IMR-90 (cell line): ENCODE data around the gene SLC29A2. TPM values are rescaled to one million over a fixed set of nuclear protein-coding genes. Genes with fewer than 3 reads are reported as not detected.

Experiments used
- ATAC-seq: fragments of 200-7000 bp; cut with Tn5 transposase; 2 replicates; pipeline ENCODE4 v1.9.1; 2020; ENCODE audit warnings: low read depth, mild to moderate bottlenecking, moderate library complexity
- BruUV-seq: library from RNA; stranded (reverse); fragments of 400-500 nt; replicated peaks from 2 replicates; lab custom pipeline; 2021; lab: Mats Ljungman, UMichigan
- CTCF ChIA-PET: fragments of 300-600 bp; formaldehyde crosslinking; extraction: SDS; loops from one replicate; lab custom pipeline; 2021; ENCODE audit warnings: antibody characterized with exemption; lab: Yijun Ruan, JAX
- POLR2A ChIA-PET: fragments of 300-600 bp; sonication (Branson Sonifier 250); formaldehyde crosslinking; loops from one replicate; lab custom pipeline; 2022; ENCODE audit warnings: antibody characterized with exemption; ENCODE audit not compliant: unreplicated experiment; lab: Charles Lee
- DNase-seq: peaks from one replicate; pipeline ENCODE4 v3.0.0; 2013
- H2AFZ ChIP-seq: replicated peaks from 2 replicates; pipeline ENCODE3; 2013; ENCODE audit warnings: low read length, mild to moderate bottlenecking; ENCODE audit not compliant: poor library complexity
- H2AK5ac ChIP-seq: 2 replicates; pipeline ENCODE4 v1.6.1; 2013; ENCODE audit warnings: low read depth, low read length, inconsistent platforms
- H2AK9ac ChIP-seq: replicated peaks from 2 replicates; pipeline ENCODE3; 2013; ENCODE audit warnings: mild to moderate bottlenecking, low read depth, low read length, moderate library complexity; ENCODE audit not compliant: poor library complexity
- H2BK120ac ChIP-seq: 2 replicates; pipeline ENCODE4 v1.6.1; 2013; ENCODE audit warnings: low read depth, low read length, inconsistent platforms
- H2BK15ac ChIP-seq: 3 replicates; pipeline ENCODE4 v1.6.1; 2013; ENCODE audit warnings: low read depth, low read length, inconsistent platforms
- H2BK20ac ChIP-seq: 2 replicates; pipeline ENCODE4 v1.6.1; 2013; ENCODE audit warnings: low read depth, mild to moderate bottlenecking, inconsistent platforms, low read length, moderate library complexity
- H2BK5ac ChIP-seq: 2 replicates; pipeline ENCODE4 v1.6.1; 2013; ENCODE audit warnings: mild to moderate bottlenecking, low read depth, low read length, inconsistent platforms; ENCODE audit not compliant: poor library complexity, severe bottlenecking
- H3K14ac ChIP-seq: replicated peaks from 2 replicates; pipeline ENCODE4 v1.6.1; 2013; ENCODE audit warnings: low read depth, low read length, inconsistent platforms
- H3K18ac ChIP-seq: 2 replicates; pipeline ENCODE4 v1.6.1; 2013; ENCODE audit warnings: low read depth, low read length, control low read depth
- H3K23ac ChIP-seq: 2 replicates; pipeline ENCODE4 v1.6.1; 2013; ENCODE audit warnings: low read depth, low read length, inconsistent platforms
- H3K27ac ChIP-seq: 2 replicates; pipeline ENCODE4 v1.5.1; 2013; ENCODE audit warnings: mild to moderate bottlenecking, control low read depth, low read length; ENCODE audit not compliant: insufficient read depth
- H3K27me3 ChIP-seq: 2 replicates; pipeline ENCODE4 v1.6.1; 2013; ENCODE audit warnings: low read length; ENCODE audit not compliant: control insufficient read depth, insufficient read depth
- H3K36me3 ChIP-seq: 2 replicates; pipeline ENCODE4 v1.6.1; 2013; ENCODE audit warnings: low read length, mixed read lengths; ENCODE audit not compliant: control insufficient read depth, insufficient read depth
- H3K4ac ChIP-seq: 2 replicates; pipeline ENCODE4 v1.6.1; 2013; ENCODE audit warnings: low read depth, low read length, inconsistent platforms
- H3K4me1 ChIP-seq: 2 replicates; pipeline ENCODE4 v1.6.1; 2013; ENCODE audit warnings: low read length, mixed read lengths; ENCODE audit not compliant: control insufficient read depth, insufficient read depth
- H3K4me2 ChIP-seq: 2 replicates; pipeline ENCODE4 v1.6.1; 2013; ENCODE audit warnings: low read depth, mild to moderate bottlenecking, control low read depth, low read length, moderate library complexity
- H3K4me3 ChIP-seq: 2 replicates; pipeline ENCODE4 v1.5.1; 2013; ENCODE audit warnings: low read depth, mild to moderate bottlenecking, control low read depth, low read length, moderate library complexity; ENCODE audit not compliant: insufficient read depth
- H3K56ac ChIP-seq: 2 replicates; pipeline ENCODE4 v1.6.1; 2013; ENCODE audit warnings: low read length, inconsistent platforms; ENCODE audit not compliant: insufficient read depth; ENCODE audit errors: extremely low read depth
- H3K79me1 ChIP-seq, 2 experiments: 2 replicates each; pipeline ENCODE4 v1.6.1; 2013; ENCODE audit warnings: low read length in 2 of 2, inconsistent platforms in 1 of 2, low read depth in 1 of 2
- H3K9ac ChIP-seq: 2 replicates; pipeline ENCODE4 v1.6.1; 2013; ENCODE audit warnings: low read depth, low read length, control low read depth
- H3K9me1 ChIP-seq: 2 replicates; pipeline ENCODE4 v1.6.1; 2013; ENCODE audit warnings: low read length, inconsistent platforms; ENCODE audit not compliant: insufficient read depth
- H3K9me3 ChIP-seq: 2 replicates; pipeline ENCODE4 v1.6.1; 2013; ENCODE audit warnings: low read length; ENCODE audit not compliant: control insufficient read depth, insufficient read depth
- H4K20me1 ChIP-seq: 2 replicates; pipeline ENCODE4 v1.6.1; 2013; ENCODE audit warnings: low read length, inconsistent platforms; ENCODE audit not compliant: insufficient read depth
- H4K5ac ChIP-seq: 2 replicates; pipeline ENCODE4 v1.6.1; 2013; ENCODE audit warnings: mild to moderate bottlenecking, low read depth, low read length, control low read depth
- H4K8ac ChIP-seq, 2 experiments: 2 replicates each; pipeline ENCODE4 v1.6.1; 2013; ENCODE audit warnings: low read depth in 2 of 2, low read length in 2 of 2, control low read depth in 1 of 2, inconsistent platforms in 1 of 2
- H4K91ac ChIP-seq: 2 replicates; pipeline ENCODE4 v1.6.1; 2013; ENCODE audit warnings: low read depth, low read length, inconsistent platforms; ENCODE audit not compliant: insufficient read depth
- CHD1 ChIP-seq: IDR thresholded peaks from 2 replicates; pipeline ENCODE4 v1.6.1; 2012; ENCODE audit warnings: low read depth, low read length, improper control_type of control experiment
- POLR2A ChIP-seq: IDR thresholded peaks from 2 replicates; pipeline ENCODE4 v1.6.1; 2012; ENCODE audit warnings: mild to moderate bottlenecking, low read depth, low read length
- WGBS, 2 experiments: methylation state at CpG; one replicate each; pipeline versions ENCODE4 v1.1.5 to v1.1.7; 2013; ENCODE audit warnings: missing lambda C conversion rate in 2 of 2; ENCODE audit not compliant: insufficient read length in 1 of 2; ENCODE audit errors: extremely low coverage in 2 of 2; 5-methylcytosine and 5-hydroxymethylcytosine counted together
- dilution Hi-C: fragments of 300-500 bp; cut with HindIII; formaldehyde crosslinking; loops from one replicate; pipeline ENCODE4 v1.14.3; 2018; ENCODE audit warnings: low sequenced_read_pairs; ENCODE audit not compliant: unreplicated experiment
- in situ Hi-C: fragments of 300-500 bp; cut with MboI; formaldehyde crosslinking; loops from 3 replicates; pipeline ENCODE4 v1.14.3; 2019; ENCODE audit warnings: low sequenced_read_pairs, inconsistent platforms, mixed read lengths
- intact Hi-C: fragments of 100-400 bp; cut with micrococcal nuclease; formaldehyde crosslinking; loops from 2 replicates; pipeline ENCODE4 v1.10.0; 2022
- polyA plus RNA-seq, 3 experiments: library from polyadenylated mRNA; depleted of rRNA; stranded (reverse); fragments of >200 nt; gene quantifications; 2 replicates each; pipeline ENCODE4 v1.2.3, GENCODE V29; 2012; ENCODE audit warnings: low replicate concordance in 1 of 3
- total RNA-seq: library from RNA; depleted of rRNA; stranded (reverse); fragments of >200 nt; gene quantifications from 2 replicates; pipeline ENCODE4 v1.2.3, GENCODE V29; 2012

SLC29A2 gene
- total and polyA plus RNA-seq, 2 of the 4 experiments (the other 2 are of a cell fraction): under 0.01 to 1.2 TPM

DNA sequence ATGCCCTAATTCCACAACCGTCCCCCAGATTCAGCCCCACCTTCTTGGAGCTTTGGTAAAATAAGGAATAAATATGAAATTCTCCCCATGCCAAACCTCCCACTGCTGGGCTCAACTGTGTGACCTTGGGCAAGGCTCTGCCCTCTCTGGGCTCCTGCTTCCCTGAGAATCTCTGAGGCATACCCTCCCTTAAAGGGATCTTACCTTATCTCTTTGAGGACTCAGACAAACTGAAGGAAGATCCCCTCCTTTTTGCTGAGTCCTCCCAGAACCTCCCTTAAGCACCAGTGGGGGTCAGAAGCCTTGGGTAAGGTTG lies 57.4 kb downstream of the SLC29A2 start:
- ChIA-PET CTCF (no interaction called here), POLR2A (interaction anchor here (1.7 to 2.9 kb wide), 2 partner anchors 13 to 15 kb away, joined by 7 to 18 read pairs; no protein-coding TSS in a partner anchor)
- H2AK9ac ChIP-seq: peak overlapping the region; percentile 93
- no peaks in the 10 kb centered on the region for H3K36me3 ChIP-seq
- peak overlapping the region; percentile 77 for H4K91ac ChIP-seq
- peak overlapping the region; percentile 72 for H3K4me3 ChIP-seq
- intact Hi-C loops (no loop called here), in situ Hi-C loops (no loop called here), dilution Hi-C loops (no loop called here)
- no TSS peak for BruUV-seq
- peaks cover 0 to 41% of the 10 kb centered on the region in 2 experiments; a peak in 2 of 4 replicates for H3K79me1 ChIP-seq
- peak overlapping the region; percentile 90 for H4K5ac ChIP-seq
- H3K27me3 ChIP-seq: no peaks in the 10 kb centered on the region
- peak overlapping the region; percentile 89; the same call in 1 of the 2 replicates for H2BK120ac ChIP-seq
- no peaks in the 10 kb centered on the region for H3K9me3 ChIP-seq
- peak overlapping the region; percentile 32 for H2BK20ac ChIP-seq
- peaks cover 39% of the 10 kb centered on the region for H4K20me1 ChIP-seq
- peak overlapping the region; percentile 85 for H3K4me2 ChIP-seq
- no CpG with 5 or more reads among the region's 1 CpG for WGBS, 2 experiments
- H3K27ac ChIP-seq: peak overlapping the region; percentile 93
- peaks cover 32% of the 10 kb centered on the region for H3K4me1 ChIP-seq
- no peak for DNase-seq
- H2AFZ ChIP-seq: no peak overlapping the region
- peak overlapping the region; percentile 69; the same call in 1 of the 3 replicates for H2BK15ac ChIP-seq
- H2AK5ac ChIP-seq: peak overlapping the region; percentile 77
- H4K8ac ChIP-seq: peak overlapping the region; percentile 67 to 74; a peak in 3 of 4 replicates
- H3K18ac ChIP-seq: peak overlapping the region; percentile 35
- peak; percentile 68; the same call in 1 of the 2 replicates for TF ChIP-seq POLR2A
- no peak for TF ChIP-seq CHD1
- peak overlapping the region; percentile 67; the same call in 1 of the 2 replicates for H3K56ac ChIP-seq
- H3K14ac ChIP-seq: peak overlapping the region; percentile 94
- peak overlapping the region; percentile 90 for H3K23ac ChIP-seq
- H2BK5ac ChIP-seq: peak overlapping the region; percentile 77
- peaks cover 10% of the 10 kb centered on the region for H3K9me1 ChIP-seq
- H3K4ac ChIP-seq: peak overlapping the region; percentile 81
- peak overlapping the region; percentile 95 for H3K9ac ChIP-seq
- ATAC-seq: no peak
